ENCODE data around the gene SPRY4.

SPRY4 gene

DNA sequence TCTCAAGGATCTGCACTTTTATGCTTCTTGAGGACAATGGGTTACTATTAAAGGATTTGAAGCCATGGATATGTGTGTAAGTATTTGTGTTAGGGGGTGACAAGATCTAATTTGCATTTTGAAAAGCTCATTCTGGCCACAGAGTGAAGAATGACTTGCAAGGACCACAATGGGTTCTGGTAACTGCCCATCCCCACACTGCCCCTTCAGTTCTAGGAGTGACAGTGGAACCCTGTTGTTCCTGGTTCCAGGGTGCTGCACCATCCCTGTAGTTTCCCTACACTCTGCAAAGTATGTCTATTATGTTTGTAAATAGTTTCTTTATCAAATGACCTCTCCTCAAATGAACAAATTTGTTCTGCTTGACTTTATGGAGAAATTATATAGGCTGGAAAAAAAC lies 9.7 kb upstream of the SPRY4 start:
- peak; percentile 6 for DNase-seq (ENCODE audit: low spot score)

DNA sequence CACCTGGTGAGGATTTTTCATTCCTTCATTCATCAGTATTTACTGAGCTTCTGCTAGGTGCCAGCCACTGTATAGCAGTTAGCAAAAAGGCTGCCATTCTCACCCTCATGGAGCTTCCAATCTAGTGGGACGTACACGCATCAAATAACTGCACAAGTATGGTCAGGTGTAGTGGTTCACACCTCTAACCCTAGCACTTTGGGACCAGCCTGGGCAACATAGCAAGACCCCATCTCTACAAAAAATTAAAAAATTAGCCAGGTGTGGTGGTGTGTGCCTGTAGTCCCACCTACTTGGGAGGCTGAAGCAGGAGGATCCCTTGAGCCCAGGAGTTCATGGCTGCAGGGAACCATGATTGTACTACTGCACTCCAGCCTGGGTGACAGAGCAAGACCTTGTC lies 8.9 kb upstream of the SPRY4 start:
- peak; percentile 0 for DNase-seq (ENCODE audit: low spot score)

DNA sequence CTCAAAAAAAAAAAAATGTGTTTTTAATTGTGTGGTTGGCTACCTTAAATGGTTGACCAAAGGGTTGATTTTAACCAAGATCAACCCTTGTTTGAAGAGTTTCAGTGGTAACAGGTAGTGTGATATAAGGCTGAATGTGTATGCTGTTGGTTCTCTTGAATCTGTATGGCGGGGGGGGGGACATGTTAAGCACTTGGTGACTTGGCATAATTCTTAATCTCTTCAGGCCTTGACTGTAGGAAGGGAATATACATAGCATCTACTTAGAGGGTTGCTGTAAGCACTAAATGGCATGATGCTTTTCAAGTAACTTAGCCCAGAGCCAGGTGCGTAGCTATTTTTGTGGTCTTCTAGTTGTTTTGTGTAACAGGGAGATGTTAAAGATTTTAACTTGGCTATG lies 5.6 kb upstream of the SPRY4 start:
- DNase-seq (ENCODE audit: low spot score): no peak

DNA sequence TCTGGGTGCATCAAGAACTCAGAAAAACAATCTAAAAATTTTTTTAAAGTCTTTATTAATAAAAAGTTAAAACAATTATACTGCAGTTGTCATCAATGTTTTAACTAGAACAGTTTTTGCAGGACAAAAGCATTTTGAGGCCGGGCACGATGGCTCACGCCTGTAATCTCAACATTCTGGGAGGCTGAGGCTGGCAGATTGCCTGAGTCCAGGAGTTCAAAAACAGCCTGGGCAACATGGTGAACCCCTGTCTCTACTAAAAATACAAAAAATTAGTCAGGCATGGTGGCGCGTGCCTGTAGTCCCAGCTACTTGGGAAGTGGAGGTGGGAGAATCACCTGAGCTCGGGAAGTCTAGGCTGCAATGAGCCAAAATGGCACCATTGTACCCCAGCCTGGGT lies 5.2 kb upstream of the SPRY4 start:
- no peak for DNase-seq (ENCODE audit: low spot score)

DNA sequence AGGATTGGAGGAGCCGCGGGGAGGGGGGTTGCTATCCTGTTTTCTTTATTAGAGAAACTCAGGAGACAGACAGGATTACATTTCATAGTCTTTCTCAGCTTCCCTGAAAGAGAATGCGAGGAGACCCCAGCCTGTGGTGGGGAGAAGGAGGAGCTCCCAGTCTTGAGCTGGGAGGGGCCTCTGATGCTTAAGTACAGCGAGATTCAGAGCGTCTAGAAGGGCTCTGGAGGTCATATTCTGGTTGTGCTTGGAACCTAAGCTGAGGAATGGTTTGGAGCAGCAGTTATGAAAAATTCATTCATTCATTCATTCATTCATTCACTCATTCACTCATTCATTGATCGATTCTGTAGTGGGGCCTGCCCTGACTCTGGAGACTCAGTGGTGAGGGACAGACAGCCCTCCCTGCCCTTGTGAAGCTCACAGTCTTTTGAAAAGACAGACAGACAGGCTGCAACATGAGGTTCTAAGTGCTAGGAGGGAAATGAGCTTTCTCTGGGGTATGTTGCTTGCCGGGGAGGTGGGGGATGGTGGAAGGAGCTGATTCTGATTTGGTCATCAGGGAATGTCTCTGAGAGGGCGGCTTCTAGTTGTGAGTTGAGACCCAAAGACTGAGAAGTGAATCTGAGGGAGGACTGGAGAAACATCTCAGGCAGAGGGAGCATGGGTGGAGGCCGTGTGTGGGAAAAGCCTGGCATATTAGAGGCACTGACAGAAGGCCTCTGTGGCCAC lies 2.5 kb upstream of the SPRY4 start:
- DNase-seq (ENCODE audit: low spot score): no peak

DNA sequence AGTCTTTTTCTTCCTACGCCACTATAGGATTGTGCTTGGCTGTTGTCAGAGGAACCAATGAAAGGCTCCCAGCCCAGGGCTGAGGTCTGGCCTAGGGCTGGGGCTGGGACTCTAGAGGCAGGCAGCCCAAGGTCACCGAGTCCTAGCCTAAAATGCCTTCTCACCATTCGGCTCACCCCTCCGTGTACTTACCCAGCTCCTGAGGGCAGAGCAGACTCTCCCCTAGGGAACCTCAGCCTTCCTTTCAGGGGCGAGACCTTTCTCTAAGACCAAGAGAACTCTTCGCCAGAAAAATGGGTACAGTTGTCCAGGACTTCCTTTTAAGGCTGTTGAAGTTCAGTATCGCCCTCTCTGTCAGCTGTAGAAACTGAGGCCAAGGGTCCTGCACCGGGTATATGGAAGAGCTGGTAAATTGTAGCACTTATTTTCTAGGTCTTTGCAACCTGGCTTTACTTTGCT lies 1.7 kb upstream of the SPRY4 start:
- DNase-seq (ENCODE audit: low spot score): no peak

DNA sequence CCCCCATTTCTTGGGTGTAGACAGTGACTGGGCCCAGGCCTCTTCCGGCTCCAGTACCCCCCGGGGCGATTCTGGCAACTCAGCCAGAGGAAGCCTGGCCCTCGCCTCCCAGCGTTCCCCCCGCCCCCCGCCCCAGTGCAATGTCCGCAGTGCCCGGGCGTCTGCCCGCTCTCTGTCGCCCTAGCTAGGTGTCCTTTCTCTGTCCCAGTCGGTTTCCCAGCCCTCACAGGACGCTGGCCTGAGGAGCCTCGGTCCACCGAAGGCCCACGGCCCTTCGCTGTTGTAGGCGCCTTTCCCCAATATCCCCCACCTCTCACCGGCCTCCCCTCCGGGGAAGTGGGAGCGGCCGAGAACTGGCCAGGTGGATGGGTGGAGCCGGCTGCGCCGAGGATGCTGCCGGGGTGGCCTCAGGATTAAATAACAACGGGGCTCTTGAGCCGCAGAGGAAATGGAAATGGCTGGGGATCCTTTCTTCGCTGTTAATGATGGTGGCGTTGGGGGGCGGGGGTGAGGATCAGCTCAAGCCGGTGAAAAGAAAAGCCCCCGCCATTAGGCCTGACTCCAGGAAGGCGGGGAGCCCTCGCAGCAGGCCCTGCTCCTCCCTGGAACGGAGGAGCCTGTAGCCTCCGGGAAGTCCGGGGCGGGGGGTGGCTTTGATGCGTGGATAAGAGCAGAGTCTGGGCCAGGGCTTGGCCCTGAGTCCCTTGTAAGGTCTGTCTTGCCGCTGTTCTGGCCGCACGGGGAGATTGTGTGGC lies 1.1 kb upstream of the SPRY4 start:
- peak; percentile 84 for DNase-seq (ENCODE audit: low spot score)

DNA sequence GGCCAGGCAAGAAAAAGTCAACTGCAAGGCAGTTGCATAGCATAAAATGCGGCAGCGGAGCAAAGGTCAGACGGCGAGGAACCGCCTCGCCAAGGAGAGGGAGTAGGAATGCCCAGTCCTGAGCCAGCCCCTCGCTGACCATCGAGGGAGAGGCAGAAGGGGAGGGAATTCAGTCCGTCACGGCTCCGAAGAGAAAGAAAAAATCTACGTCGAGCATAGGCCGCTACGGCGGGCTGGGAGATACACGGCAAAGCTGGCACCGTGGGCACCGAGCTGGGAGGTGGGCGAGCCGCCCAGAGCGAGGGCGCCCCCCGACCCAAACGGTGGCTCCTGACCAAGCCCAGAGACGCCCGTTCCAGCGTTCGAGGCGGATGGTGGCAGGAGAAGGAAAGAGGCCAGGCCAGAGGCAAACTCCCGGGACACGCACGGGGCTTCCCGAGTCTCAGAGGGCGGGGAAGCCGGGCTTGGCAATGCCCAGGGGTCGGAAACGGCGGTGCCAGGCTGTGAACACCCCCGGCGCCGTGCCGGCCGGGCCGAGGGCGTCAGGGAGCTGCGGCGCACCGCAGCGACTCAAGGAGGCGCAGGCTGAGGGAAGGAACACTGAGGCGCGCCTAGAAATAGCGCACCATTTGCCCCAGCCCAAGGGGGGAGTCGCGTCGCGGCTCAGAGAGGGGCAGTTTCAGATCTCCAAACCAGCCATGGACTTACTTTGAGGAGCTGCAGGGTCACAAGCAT lies 518 bp downstream of the SPRY4 start:
- no peak for DNase-seq (ENCODE audit: low spot score)

DNA sequence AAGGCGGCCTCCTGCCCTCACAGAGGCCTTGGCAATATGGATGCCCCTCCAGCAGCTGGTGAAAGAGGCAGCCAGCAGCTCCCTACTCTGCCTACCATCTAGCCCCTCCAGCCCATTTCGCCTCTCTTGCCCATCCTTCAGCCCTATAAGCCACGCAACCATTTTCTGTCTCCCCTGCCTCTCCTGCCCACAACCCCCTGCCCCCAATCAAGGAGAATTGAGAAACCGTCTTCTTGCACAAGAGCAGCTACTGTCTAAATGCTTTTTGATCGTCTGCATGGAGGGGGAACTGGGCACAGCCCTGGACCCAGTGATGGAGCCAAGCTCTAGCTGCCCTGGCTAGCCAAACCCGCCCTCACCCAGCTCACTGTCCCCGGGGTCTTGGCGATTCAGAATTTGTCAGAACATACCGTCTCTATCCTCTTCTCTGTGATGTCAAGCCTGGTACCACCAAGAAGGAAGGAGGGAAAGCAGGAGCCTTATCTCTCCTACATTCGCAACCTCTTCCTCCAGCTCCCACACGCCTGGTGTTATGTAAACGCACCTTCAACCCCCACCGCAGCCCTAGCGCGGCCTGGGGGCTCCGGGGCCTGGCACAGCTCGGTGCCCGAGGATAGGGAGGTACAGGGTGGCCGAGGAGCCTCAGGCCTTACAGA lies 1.2 kb downstream of the SPRY4 start:
- no peak for DNase-seq (ENCODE audit: low spot score)

DNA sequence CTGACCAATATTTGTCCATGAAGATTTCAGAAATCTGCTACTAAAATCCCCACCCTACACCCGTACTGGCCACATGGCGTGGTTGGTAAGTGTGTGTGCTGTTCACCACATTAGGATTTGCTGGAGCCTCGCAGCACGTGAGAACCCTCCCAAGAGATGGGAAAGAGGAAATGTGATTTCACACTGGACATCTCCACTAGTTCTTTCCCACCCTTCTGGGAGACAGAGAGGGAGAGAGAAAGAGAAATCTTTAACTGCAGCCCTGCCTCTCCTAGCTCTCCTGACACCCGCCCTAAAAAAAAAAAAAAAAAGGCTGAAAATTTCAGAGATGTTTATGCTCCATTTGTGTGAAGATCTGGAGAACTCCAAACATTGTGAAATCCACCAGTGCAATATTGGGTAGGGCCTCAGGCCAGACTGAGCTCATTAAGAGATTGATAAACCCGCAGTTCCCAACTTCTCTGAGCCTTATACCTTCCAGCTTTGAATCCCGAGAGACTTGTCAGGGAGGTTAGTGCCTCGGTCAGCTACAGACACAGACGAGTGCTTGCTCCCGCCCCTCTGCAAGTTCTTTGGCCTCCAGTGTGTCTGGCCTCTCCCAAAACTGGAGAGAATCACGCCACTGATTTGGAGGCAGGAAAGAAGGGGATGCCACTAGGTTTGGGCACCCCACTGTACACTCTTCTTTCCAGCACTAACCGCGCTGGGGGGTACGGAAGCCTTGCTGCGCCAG lies 1.9 kb downstream of the SPRY4 start:
- no peak for DNase-seq (ENCODE audit: low spot score)

DNA sequence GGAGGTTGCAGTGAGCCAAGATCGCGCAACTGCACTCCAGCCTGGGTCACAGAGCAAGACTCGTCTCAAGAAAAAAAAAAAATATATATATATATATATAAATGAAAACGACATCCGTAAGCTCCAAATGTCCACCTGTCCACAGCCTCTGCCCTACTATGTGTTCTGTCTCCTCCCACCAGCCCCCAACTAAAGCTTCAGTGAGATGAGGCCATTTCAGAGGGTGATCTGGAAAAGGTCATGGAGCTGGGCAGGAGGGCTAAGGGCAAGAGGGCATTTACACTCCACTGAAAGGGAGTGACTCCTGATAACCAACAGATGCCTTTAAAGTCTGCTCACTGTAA lies 2.4 kb downstream of the SPRY4 start:
- DNase-seq (ENCODE audit: low spot score): no peak

DNA sequence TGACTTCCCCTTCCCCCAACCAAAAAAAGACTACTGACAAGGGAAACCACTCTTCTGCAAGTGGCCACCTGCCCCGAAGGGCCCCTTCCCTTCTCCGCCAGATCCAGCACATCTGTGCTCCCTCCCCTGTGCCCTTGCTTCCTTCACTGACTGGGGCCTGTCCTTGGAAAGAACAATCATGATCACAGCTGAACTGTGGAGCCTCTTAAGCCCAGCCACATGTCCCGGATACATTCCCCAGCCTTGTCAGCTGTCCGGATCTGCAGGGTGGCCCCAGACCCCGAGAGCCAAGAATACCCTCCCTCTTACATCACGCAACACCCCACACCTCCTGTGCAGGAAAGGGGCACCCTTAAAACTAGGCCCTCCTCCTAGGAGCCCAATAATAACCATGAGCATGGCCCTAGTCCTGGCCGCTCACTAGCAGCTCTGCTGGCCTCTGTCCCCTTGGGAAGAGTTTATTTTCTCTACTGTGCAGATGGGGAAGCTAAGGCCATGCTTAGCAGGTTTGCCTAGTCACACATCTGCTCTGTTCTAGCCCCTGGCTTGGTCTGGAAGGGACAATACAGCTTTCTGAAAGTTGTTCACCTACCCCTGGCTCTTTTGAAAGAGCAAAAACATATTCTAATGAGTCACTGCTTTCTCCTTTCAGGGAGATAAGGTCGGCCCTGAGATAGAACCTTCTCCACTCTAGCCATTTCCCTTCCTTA lies 3.8 kb downstream of the SPRY4 start:
- peak; percentile 81 for DNase-seq (ENCODE audit: low spot score)

DNA sequence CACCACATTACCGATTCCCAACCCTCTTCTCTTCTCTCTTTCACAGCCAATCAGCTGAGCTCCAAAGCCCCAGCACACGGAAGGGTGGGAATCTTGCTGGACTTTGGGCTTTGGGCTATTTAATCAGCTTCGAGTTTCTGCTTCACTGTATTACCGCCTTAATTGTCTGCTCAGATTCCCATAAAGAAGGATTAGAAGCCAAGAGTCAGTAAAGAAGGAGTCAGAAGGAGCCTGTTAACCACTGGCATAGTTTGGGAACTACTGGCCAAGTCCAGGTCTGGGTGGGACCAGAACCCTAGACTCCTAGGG lies 4.4 kb downstream of the SPRY4 start:
- no peak for DNase-seq (ENCODE audit: low spot score)

DNA sequence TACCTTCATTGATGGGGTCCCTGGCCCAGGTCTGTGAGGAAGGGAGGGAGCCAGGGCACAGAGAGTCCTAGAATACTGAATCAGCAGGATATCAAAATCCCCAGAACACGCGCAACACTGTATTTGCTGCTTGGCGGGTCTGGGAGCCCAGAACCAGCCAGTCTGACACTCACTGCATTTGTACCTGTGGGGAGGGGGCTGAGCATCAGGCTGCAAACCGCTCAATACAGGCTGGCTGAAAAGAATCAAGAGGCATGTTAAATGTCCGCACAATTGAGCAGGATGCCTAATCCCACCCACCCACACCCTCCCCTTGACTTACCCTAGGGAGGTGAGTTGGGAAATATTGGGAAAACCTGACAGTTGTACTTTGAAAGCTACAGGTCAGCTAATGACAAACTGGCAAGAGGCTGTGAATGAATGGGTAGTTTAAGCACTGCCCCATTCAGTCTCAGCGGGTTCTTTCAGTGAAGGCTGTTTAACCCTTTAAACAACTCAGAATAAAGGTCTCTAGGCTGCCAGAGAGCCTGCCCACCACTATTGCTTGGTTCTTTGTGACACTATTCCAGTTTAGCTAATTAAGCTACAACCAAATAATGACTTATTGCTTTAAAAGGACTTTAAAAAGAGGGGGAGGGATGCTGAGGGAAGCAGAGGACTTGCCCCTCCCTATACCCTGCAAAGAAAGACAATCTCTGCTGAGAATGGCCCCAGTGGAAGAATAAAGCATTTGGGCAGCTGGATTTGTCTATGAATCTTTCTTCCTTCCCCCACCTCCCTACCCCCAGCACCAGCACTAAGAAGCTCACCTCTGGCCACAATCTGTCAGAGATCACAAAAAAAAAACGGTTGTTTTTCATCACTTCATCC lies 5.0 kb downstream of the SPRY4 start:
- no peak for DNase-seq (ENCODE audit: low spot score)

DNA sequence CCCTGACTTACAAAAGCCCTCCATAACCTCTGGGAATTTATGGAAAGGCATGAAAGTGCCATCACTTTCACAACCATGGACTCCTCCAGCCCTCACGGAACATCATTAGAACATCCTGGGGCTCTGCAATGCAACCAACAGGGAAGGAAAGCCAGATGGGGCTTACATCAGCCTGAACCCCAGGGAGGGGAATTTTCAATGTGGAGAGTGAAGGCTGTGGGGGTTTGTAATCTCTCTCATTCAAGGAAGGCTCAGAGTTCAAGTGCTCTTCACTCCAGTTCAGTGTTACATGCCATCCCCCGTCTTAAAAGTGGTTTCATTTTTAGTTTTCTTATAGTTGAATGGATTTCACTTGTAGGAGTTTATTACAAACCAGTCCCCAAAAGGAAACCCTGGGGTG lies 5.7 kb downstream of the SPRY4 start:
- DNase-seq (ENCODE audit: low spot score): no peak

DNA sequence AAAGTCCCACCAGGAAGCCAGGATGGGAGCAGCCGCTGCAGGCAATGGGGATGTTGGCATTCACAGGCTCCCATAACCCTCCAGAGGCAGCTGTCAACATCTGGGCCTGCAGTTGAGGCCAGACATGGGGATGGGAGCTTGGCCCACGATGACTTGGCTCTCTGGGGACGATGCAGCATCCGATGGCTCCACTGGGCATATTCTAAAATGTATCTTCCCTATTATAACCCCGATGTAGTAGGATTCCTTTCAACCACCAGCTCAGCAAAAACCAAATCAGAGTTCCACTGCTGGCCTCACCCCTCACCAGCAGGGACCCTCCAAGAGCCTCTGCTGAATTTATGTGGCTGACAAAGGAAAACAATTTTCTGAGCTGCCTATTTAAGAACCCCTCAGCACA lies 7.1 kb downstream of the SPRY4 start:
- DNase-seq (ENCODE audit: low spot score): no peak

DNA sequence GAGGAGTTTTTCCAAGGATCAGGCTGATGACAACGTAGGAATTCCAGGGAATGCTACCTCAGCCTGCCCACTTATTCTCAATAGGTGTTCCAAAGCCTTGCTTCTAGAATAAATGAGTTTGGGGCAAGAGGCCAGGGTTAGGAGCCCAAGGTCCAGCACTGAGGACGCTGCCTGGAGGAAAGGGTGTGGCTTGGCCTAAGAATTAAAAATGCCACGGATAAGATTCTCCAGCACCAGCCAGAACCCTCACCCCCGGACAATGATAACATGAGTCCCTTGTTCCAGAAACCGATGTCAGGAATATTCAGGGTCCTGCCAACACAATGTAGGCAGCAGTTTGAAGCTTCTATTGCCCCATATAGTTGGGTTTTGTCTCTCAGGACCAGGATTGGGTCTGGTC lies 7.6 kb downstream of the SPRY4 start:
- no peak for DNase-seq (ENCODE audit: low spot score)

DNA sequence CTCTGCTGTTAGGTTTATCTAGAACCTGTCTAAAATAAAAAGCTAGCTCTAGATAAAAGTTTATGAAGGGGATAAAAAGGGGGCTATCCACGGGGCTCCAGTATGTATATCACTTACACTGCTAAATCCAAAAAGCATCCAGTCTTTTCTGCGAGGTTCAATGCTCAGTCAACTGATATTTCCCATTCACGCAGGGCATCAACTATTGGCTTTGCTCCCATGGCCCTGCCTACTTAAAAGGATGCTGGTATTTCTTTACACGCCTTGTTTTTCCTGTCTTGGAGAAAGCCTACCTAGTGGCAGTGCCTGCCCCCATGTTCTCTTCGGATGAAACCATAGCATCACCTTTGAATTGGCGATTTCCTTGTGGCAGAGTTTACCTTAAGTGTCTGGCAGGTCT lies 8.1 kb downstream of the SPRY4 start:
- DNase-seq (ENCODE audit: low spot score): no peak

DNA sequence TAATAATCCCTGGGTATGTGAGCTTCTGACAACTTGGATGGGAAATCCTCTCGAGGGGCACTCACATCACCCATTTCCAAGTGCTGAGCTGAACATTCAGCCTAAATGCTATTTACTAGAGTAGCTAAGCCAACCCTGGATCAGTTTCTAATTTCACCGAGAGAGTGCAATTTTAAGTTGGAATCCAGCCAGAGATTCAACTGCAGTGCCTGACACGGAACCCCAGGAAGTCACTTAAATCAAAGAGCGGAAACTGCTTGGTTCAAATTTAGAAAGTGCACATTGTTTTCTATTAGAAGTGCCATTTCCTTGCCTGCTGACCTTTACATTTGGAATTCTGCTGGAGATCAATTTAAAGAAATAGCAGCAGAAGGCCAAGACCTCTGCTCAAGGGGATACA lies 8.8 kb downstream of the SPRY4 start:
- DNase-seq (ENCODE audit: low spot score): no peak

DNA sequence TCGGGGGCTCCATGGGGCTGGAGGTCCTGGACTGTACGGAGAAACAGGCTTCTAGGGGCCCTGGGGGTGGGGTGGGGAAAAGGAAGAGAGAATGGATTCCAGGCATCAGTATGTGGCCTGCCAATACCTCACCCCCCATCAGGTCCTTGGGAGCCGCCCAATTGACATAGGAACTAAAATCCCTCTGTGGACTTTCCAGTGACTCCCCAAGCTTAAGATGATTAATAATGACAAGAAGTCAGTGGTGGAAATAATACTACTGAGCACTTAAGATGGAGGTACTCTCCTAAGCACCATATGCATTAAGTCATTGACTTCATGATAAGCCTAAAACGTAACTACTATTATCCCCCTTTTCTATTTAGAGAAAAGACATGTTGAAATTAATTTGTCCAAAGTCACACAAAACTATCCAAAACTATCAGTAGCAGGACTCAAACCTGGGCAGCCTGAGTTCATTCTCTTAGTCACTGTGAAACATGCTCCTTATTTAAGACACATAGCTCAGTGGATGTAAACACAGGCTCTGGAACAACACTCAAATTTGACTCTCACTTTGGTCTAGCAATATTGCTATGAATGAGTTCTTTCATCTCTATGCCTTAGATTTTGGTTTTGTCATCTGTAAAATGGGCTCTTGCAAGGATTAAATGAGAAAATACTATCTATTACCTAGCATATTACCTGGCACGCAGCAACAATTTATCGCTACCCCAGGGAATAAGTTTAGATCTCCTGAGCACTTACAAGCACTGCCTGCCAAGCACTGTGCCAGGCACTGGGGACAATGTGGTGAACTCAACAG lies 9.5 kb downstream of the SPRY4 start:
- DNase-seq (ENCODE audit: low spot score): no peak
